ENCODE data around the gene DHX15. TPM values are rescaled to one million over a fixed set of nuclear protein-coding genes. Genes with fewer than 3 reads are reported as not detected.

DHX15 gene
- total and polyA plus RNA-seq, 2 of the 8 experiments (the other 6 are each of a cell fraction or from before 2014, with no cell fraction given) = 126 to 286 TPM

GRCh38 chr4:24594887-24595286, 10.5 kb upstream of the DHX15 start:
- Histone ChIP-seq H3K4ac (replicated peaks; ENCODE audit: insufficient read length, low read depth, low read length) (no peak overlapping the region), H3K4me3 (ENCODE audit: extremely low read depth in 1 of 4, insufficient read depth in 2 of 4, low read depth in 3 of 4, low read length in 4 of 4) (no peak overlapping the region), H3K79me1 (ENCODE audit: low read depth, low read length) (no peaks in the 10 kb centered on the region), H3K27me3 (replicated peaks in 1 of 4; ENCODE audit: control insufficient read depth in 3 of 4, extremely low read depth in 1 of 4, insufficient read depth in 3 of 4, low read length in 3 of 4) (no peaks in the 10 kb centered on the region), H3K27ac (ENCODE audit: low read depth, low read length) (no peak overlapping the region), H4K5ac (ENCODE audit: insufficient read length, low read depth, low read length) (no peak overlapping the region), H3K4me1 (replicated peaks in 1 of 4; ENCODE audit: control insufficient read depth in 3 of 4, insufficient read depth in 4 of 4, low read length in 3 of 4) (no peaks in the 10 kb centered on the region), H4K20me1 (replicated peaks in 1 of 2; ENCODE audit: control insufficient read depth in 1 of 2, insufficient read depth in 2 of 2, low read length in 2 of 2) (no peaks in the 10 kb centered on the region), H3K79me2 (ENCODE audit: control insufficient read depth in 1 of 2, insufficient read depth in 2 of 2, low read length in 2 of 2) (no peaks in the 10 kb centered on the region), H2AK5ac (ENCODE audit: low read depth, low read length) (no peak overlapping the region), H2BK5ac (ENCODE audit: low read depth, low read length) (no peak overlapping the region), H2BK12ac (ENCODE audit: low read depth, low read length) (no peak overlapping the region), H3K9ac (replicated peaks in 1 of 4; ENCODE audit: extremely low read depth in 1 of 4, low read depth in 3 of 4, low read length in 3 of 4) (no peak overlapping the region), H2BK20ac (ENCODE audit: low read length) (no peak overlapping the region), H3K23ac (ENCODE audit: insufficient read length) (no peak overlapping the region), H3K23me2 (ENCODE audit: low read depth, low read length) (no peaks in the 10 kb centered on the region), H3K14ac (ENCODE audit: insufficient read length) (no peak overlapping the region), H3K36me3 (ENCODE audit: control insufficient read depth in 2 of 4, insufficient read depth in 4 of 4, low read length in 3 of 4) (no peaks in the 10 kb centered on the region), H2BK15ac (ENCODE audit: low read length) (no peak overlapping the region), H3K56ac (replicated peaks; ENCODE audit: insufficient read length, low read depth, low read length) (no peak overlapping the region), H3K9me3 (ENCODE audit: insufficient read depth in 2 of 2, low read depth in 1 of 2, low read length in 1 of 2) (peaks cover 10% of the 10 kb centered on the region in 2 experiments), H2BK120ac (replicated peaks; ENCODE audit: low read depth, low read length) (no peak overlapping the region), H4K91ac (replicated peaks; ENCODE audit: insufficient read length, low read length) (no peak overlapping the region), H3K18ac (ENCODE audit: extremely low read depth, low read length) (no peak overlapping the region), H2AFZ (ENCODE audit: low read length) (no peak overlapping the region), H3K4me2 (ENCODE audit: insufficient read depth in 1 of 2, low read depth in 2 of 2, low read length in 2 of 2) (no peak overlapping the region), H4K8ac (ENCODE audit: extremely low read depth, insufficient read depth, low read length) (no peak overlapping the region)
- no peak for TF ChIP-seq SP1 (IDR thresholded peaks at IDR 0.05; ENCODE audit: low read depth, low read length)
- TF ChIP-seq JUN (IDR thresholded peaks at IDR 0.05; ENCODE audit: low read depth, low read length) = no peak
- TF ChIP-seq RNF2 (IDR thresholded peaks at IDR 0.05; ENCODE audit: borderline replicate concordance, low read depth, low read length, missing control alignments, poor library complexity, severe bottlenecking) = no peak
- no peak for TF ChIP-seq NANOG (IDR thresholded peaks at IDR 0.05; ENCODE audit: insufficient read depth, low read depth, low read length, poor library complexity, severe bottlenecking)
- TF ChIP-seq POU5F1 (IDR thresholded peaks at IDR 0.05; ENCODE audit: low read depth, low read length) = no peak
- TF ChIP-seq POLR2A (IDR thresholded peaks at IDR 0.05; ENCODE audit: control extremely low read depth in 1 of 2, low read depth in 2 of 2, low read length in 2 of 2) = no peak
- TF ChIP-seq CTBP2 (IDR thresholded peaks at IDR 0.05; ENCODE audit: borderline replicate concordance, insufficient read depth, insufficient read length, low read length) = no peak
- no peak for TF ChIP-seq BACH1 (IDR thresholded peaks at IDR 0.05; ENCODE audit: low read length)
- TF ChIP-seq EGR1 (IDR thresholded peaks at IDR 0.05; ENCODE audit: borderline replicate concordance, low read depth, low read length) = no peak
- no peak for TF ChIP-seq SP2 (IDR thresholded peaks at IDR 0.05; ENCODE audit: low read length)
- DNase-seq (ENCODE audit: low read depth in 1 of 2, low spot score in 2 of 2) (no peak), FAIRE-seq (no peak)
- 93% methylated on average over 2 of the region's 2 CpGs; no CpG with 5 or more reads in 1 of the 2 experiments for WGBS, 2 experiments (ENCODE audit: extremely low coverage in 1 of 2, insufficient coverage in 1 of 2, insufficient read length in 1 of 2, insufficient replicate concordance in 2 of 2, low coverage in 1 of 2, low lambda C conversion rate in 2 of 2, missing lambda C conversion rate in 1 of 2)
- ChIA-PET POLR2A (ENCODE audit: partially characterized antibody) (interaction anchor here (0.6 to 3.7 kb wide), 2 partner anchors 11 to 41 kb away, joined by 4 to 19 read pairs; partner anchors contain the start of gene DHX15), CTCF (ENCODE audit: partially characterized antibody) (interaction anchor here (1.2 kb wide), 1 partner anchor 106 kb away, joined by 3 read pairs; no protein-coding TSS in a partner anchor)
